Neural progenitor cell (in vitro differentiated cells): Measurements from ENCODE around the gene IL1R2. TPM values are rescaled to one million over a fixed set of nuclear protein-coding genes. Genes with fewer than 3 reads are reported as not detected.

Experiments used
- DNase-seq: peaks from one replicate; pipeline ENCODE4 v3.0.0-alpha.2; 2016; ENCODE audit warnings: low spot score
- H2AFZ ChIP-seq: fragments of 200-600 bp; sonication (generic); replicated peaks from 2 replicates; pipeline ENCODE4 v1.6.1; 2016; ENCODE audit warnings: antibody characterized with exemption
- H3F3A ChIP-seq: fragments of 200-600 bp; sonication (generic); 2 replicates; pipeline ENCODE4 v1.6.1; 2016; ENCODE audit warnings: antibody characterized with exemption, low read depth
- H3K27ac ChIP-seq: fragments of 200-600 bp; sonication (generic); 2 replicates; pipeline ENCODE4 v1.5.1; 2016; ENCODE audit warnings: mild to moderate bottlenecking
- H3K27me3 ChIP-seq: fragments of 200-600 bp; sonication (generic); 2 replicates; pipeline ENCODE4 v1.6.1; 2016; ENCODE audit warnings: mild to moderate bottlenecking, moderate library complexity
- H3K36me3 ChIP-seq: fragments of 200-600 bp; sonication (generic); 2 replicates; pipeline ENCODE4 v1.5.1; 2016
- H3K4me1 ChIP-seq: fragments of 200-600 bp; sonication (generic); 2 replicates; pipeline ENCODE4 v1.6.1; 2016; ENCODE audit warnings: mixed run types
- H3K4me2 ChIP-seq: fragments of 200-600 bp; sonication (generic); 2 replicates; pipeline ENCODE4 v1.6.1; 2016
- H3K4me3 ChIP-seq: fragments of 200-600 bp; sonication (generic); 2 replicates; pipeline ENCODE4 v1.5.1; 2016
- H3K79me2 ChIP-seq: fragments of 200-600 bp; sonication (generic); 2 replicates; pipeline ENCODE4 v1.6.1; 2016; ENCODE audit warnings: low read depth
- H3K9ac ChIP-seq: fragments of 200-600 bp; sonication (generic); 2 replicates; pipeline ENCODE4 v1.6.1; 2016
- H3K9me3 ChIP-seq: fragments of 200-600 bp; sonication (generic); 2 replicates; pipeline ENCODE4 v1.5.1; 2016; ENCODE audit warnings: low read depth
- H4K20me1 ChIP-seq: fragments of 200-600 bp; sonication (generic); 2 replicates; pipeline ENCODE4 v1.6.1; 2016; ENCODE audit warnings: low read depth
- H3K27ac Mint-ChIP-seq: 3 replicates; pipeline ENCODE4 v1.8.0; 2021; ENCODE audit warnings: mixed read lengths
- H3K27me3 Mint-ChIP-seq: 2 replicates; pipeline ENCODE4 v1.8.0; 2022; ENCODE audit warnings: low read depth, mild to moderate bottlenecking, inconsistent platforms, moderate library complexity, mixed read lengths; ENCODE audit not compliant: insufficient read depth
- H3K36me3 Mint-ChIP-seq: 3 replicates; pipeline ENCODE4 v1.8.0; 2021; ENCODE audit warnings: mixed read lengths
- H3K4me1 Mint-ChIP-seq: 3 replicates; pipeline ENCODE4 v1.8.0; 2021; ENCODE audit warnings: mixed read lengths
- H3K4me3 Mint-ChIP-seq: 3 replicates; pipeline ENCODE4 v1.8.0; 2021; ENCODE audit warnings: mild to moderate bottlenecking, moderate library complexity, mixed read lengths
- H3K9me3 Mint-ChIP-seq: 3 replicates; pipeline ENCODE4 v1.8.0; 2020; ENCODE audit warnings: mixed read lengths
- CTCF ChIP-seq: fragments of 200-600 bp; sonication (generic); IDR thresholded peaks from 2 replicates; pipeline ENCODE4 v1.5.1; 2017; ENCODE audit warnings: antibody characterized with exemption, mild to moderate bottlenecking
- EZH2 ChIP-seq: fragments of 200-600 bp; sonication (generic); IDR thresholded peaks from 2 replicates; pipeline ENCODE4 v1.6.1; 2017; ENCODE audit warnings: antibody characterized with exemption, mild to moderate bottlenecking, moderate library complexity
- EZH2phosphoT487 ChIP-seq: fragments of 200-600 bp; sonication (generic); IDR thresholded peaks from 2 replicates; pipeline ENCODE4 v1.6.1; 2017; ENCODE audit warnings: antibody characterized with exemption
- total RNA-seq: library from RNA; depleted of rRNA; stranded (reverse); fragments of >200 nt; gene quantifications from 2 replicates; pipeline ENCODE4 v1.2.3, GENCODE V29; 2015; ENCODE audit warnings: low replicate concordance

IL1R2 gene
- total RNA-seq, 1 donor from 2014 or later = not detected

- Histone ChIP-seq H3K9ac (no peak overlapping the region), H3K36me3 (no peaks in the 10 kb centered on the region), H4K20me1 (no peaks in the 10 kb centered on the region), H3K27me3 (no peaks in the 10 kb centered on the region), H3K4me1 (no peaks in the 10 kb centered on the region), H3K4me2 (no peak overlapping the region), H3F3A (no peaks in the 10 kb centered on the region), H3K9me3 (no peaks in the 10 kb centered on the region), H3K27ac (no peak overlapping the region), H3K79me2 (no peaks in the 10 kb centered on the region), H3K4me3 (no peak overlapping the region), H2AFZ (no peak overlapping the region)
- TF ChIP-seq CTCF (no peak), EZH2phosphoT487 (no peak), EZH2 (no peak)
- no peak overlapping the region for H3K4me3 Mint-ChIP-seq
- H3K4me1 Mint-ChIP-seq = peaks cover 7% of the 10 kb centered on the region
- peaks cover 5% of the 10 kb centered on the region for H3K9me3 Mint-ChIP-seq
- H3K36me3 Mint-ChIP-seq = no peaks in the 10 kb centered on the region
- no peak overlapping the region for H3K27ac Mint-ChIP-seq
- no peaks in the 10 kb centered on the region for H3K27me3 Mint-ChIP-seq
- no peak for DNase-seq
Observed at GRCh38 chr2:101947374-101947773, 44.4 kb upstream of the IL1R2 start.

- H3K27ac ChIP-seq = no peak overlapping the region
- no peaks in the 10 kb centered on the region for H3F3A ChIP-seq
- Mint-ChIP-seq H3K4me1 (peaks cover 7% of the 10 kb centered on the region), H3K27me3 (no peaks in the 10 kb centered on the region), H3K27ac (no peak overlapping the region), H3K36me3 (no peaks in the 10 kb centered on the region), H3K9me3 (peaks cover 5% of the 10 kb centered on the region), H3K4me3 (no peak overlapping the region)
- no peaks in the 10 kb centered on the region for H3K27me3 ChIP-seq
- H3K4me1 ChIP-seq = no peaks in the 10 kb centered on the region
- no peak for TF ChIP-seq EZH2phosphoT487
- TF ChIP-seq CTCF = no peak
- no peak for TF ChIP-seq EZH2
- no peak for DNase-seq
- H3K79me2 ChIP-seq = no peaks in the 10 kb centered on the region
- H4K20me1 ChIP-seq = no peaks in the 10 kb centered on the region
- no peaks in the 10 kb centered on the region for H3K36me3 ChIP-seq
- no peak overlapping the region for H2AFZ ChIP-seq
- H3K4me3 ChIP-seq = no peak overlapping the region
- H3K9me3 ChIP-seq = no peaks in the 10 kb centered on the region
- no peak overlapping the region for H3K4me2 ChIP-seq
- H3K9ac ChIP-seq = no peak overlapping the region
Observed at GRCh38 chr2:101948625-101949155, 43.1 kb upstream of the IL1R2 start.

GRCh38 chr2:101949304-101949703 is 42.5 kb upstream of the IL1R2 start:
- H3K9me3 Mint-ChIP-seq = peaks cover 5% of the 10 kb centered on the region

More at GRCh38 chr2:101949304-101949703, 42.5 kb upstream of the IL1R2 start:
- no peaks in the 10 kb centered on the region for H3F3A ChIP-seq
- H3K79me2 ChIP-seq = no peaks in the 10 kb centered on the region
- H3K9ac ChIP-seq = no peak overlapping the region
- H3K36me3 ChIP-seq = no peaks in the 10 kb centered on the region
- H3K9me3 ChIP-seq = no peaks in the 10 kb centered on the region
- no peaks in the 10 kb centered on the region for H3K27me3 ChIP-seq
- H3K4me1 ChIP-seq = no peaks in the 10 kb centered on the region
- Mint-ChIP-seq H3K36me3 (no peaks in the 10 kb centered on the region), H3K27ac (no peak overlapping the region), H3K4me3 (no peak overlapping the region), H3K4me1 (peaks cover 7% of the 10 kb centered on the region), H3K27me3 (no peaks in the 10 kb centered on the region)
- no peaks in the 10 kb centered on the region for H4K20me1 ChIP-seq
- H3K4me3 ChIP-seq = no peak overlapping the region
- no peak overlapping the region for H3K27ac ChIP-seq
- no peak overlapping the region for H3K4me2 ChIP-seq
- H2AFZ ChIP-seq = no peak overlapping the region
- TF ChIP-seq EZH2phosphoT487 = no peak
- no peak for TF ChIP-seq CTCF
- no peak for TF ChIP-seq EZH2
- no peak for DNase-seq
